ENCODE measurements around the gene REV1. TPM values are rescaled to one million over a fixed set of nuclear protein-coding genes. Genes with fewer than 3 reads are reported as not detected.

The REV1 gene
- total RNA-seq, 1 donor from 2014 or later = 55.3 TPM

DNA sequence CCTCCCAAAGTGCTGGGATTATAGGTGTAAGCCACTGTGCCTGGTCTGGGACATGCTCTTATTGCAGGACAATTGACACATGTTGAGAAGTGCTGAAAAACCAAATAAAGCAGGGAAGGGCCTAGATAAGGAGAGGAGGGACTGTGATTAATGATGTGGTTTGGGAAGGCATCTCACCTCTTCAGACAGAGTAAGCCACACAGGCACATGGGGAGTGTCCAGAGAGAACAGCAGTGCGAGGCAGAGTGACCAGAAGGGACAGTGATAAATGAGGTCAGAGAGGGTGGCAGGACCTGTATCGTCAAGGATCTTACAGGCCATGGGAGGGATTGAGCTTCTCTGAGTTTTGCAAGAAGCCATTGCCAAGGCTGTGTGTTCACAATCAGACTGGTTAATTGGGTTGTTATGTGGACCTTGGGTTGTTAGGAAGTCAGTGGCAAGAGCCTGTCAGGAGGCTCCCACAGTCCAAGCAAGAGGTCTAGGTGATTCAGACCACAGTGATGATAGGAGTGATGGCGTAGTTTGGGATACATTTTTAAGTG, 94.2 kb downstream of the REV1 start:
- H3K9me3 ChIP-seq = no peaks in the 10 kb centered on the region
- H3K27ac ChIP-seq = no peak overlapping the region
- no peak overlapping the region for H3K4me3 ChIP-seq
- ATAC-seq = peak; percentile 46
- TF ChIP-seq, protein P1, sequence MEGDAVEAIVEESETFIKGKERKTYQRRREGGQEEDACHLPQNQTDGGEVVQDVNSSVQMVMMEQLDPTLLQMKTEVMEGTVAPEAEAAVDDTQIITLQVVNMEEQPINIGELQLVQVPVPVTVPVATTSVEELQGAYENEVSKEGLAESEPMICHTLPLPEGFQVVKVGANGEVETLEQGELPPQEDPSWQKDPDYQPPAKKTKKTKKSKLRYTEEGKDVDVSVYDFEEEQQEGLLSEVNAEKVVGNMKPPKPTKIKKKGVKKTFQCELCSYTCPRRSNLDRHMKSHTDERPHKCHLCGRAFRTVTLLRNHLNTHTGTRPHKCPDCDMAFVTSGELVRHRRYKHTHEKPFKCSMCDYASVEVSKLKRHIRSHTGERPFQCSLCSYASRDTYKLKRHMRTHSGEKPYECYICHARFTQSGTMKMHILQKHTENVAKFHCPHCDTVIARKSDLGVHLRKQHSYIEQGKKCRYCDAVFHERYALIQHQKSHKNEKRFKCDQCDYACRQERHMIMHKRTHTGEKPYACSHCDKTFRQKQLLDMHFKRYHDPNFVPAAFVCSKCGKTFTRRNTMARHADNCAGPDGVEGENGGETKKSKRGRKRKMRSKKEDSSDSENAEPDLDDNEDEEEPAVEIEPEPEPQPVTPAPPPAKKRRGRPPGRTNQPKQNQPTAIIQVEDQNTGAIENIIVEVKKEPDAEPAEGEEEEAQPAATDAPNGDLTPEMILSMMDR (IDR thresholded peaks at IDR 0.05) = no peak
- intact Hi-C loops (cut with DNase I) = no loop called here
- H3K27me3 ChIP-seq = no peaks in the 10 kb centered on the region
- no peaks in the 10 kb centered on the region for H3K4me1 ChIP-seq
- H3K36me3 ChIP-seq = peaks cover 98% of the 10 kb centered on the region
- DNase-seq = no peak

DNA sequence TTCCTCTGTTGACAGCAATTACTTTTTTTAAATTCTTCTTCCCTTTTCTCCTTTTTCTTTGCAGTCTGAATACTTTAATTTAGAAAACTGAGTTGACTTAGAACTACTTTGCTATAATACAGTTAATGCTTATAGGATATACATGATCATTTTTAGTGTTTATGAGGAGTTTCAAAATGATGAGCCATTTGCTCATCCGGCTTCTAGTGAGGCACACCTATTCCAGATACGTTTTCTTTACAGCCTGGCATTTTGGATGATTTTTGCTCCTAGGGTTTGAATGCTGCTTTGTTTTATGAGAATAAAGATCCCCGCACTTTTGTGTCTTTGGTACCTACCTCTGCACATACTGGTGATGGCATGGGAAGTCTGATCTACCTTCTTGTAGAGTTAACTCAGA, 99.9 kb downstream of the REV1 start:
- ATAC-seq (no peak), DNase-seq (no peak)
- no peaks in the 10 kb centered on the region for H3K9me3 ChIP-seq
- intact Hi-C loops (cut with DNase I) = no loop called here
- no peaks in the 10 kb centered on the region for H3K27me3 ChIP-seq
- H3K4me1 ChIP-seq = no peaks in the 10 kb centered on the region
- H3K36me3 ChIP-seq = peaks cover 61% of the 10 kb centered on the region
- no peak overlapping the region for H3K4me3 ChIP-seq
- H3K27ac ChIP-seq = no peak overlapping the region
- TF ChIP-seq, protein P1 (IDR thresholded peaks at IDR 0.05) = no peak

DNA sequence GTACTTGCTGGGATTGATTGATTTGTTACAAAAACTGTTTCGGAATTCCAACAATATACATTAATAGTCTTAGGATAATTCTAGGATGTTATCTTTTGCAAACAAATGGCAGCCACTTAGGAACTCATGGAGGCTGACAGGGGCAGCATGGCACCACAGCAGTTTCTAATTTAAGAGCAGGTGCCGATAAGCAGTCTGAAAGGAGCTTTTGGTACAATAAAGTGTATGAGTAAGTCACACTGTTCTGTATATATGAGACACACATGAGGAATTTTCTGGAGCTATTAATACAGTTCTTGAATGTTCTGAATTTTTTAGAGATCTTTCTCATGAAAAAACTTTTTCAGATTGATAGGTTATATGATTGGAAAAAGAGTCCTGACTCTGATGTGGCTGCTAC, 100.4 kb downstream of the REV1 start:
- DNase-seq (no peak), ATAC-seq (no peak)
- Histone ChIP-seq H3K4me1 (no peaks in the 10 kb centered on the region), H3K27ac (no peak overlapping the region), H3K27me3 (no peaks in the 10 kb centered on the region), H3K36me3 (peaks cover 61% of the 10 kb centered on the region), H3K4me3 (no peak overlapping the region), H3K9me3 (no peaks in the 10 kb centered on the region)
- TF ChIP-seq, protein P1 (IDR thresholded peaks at IDR 0.05) = no peak
- intact Hi-C loops (cut with DNase I) = no loop called here

DNA sequence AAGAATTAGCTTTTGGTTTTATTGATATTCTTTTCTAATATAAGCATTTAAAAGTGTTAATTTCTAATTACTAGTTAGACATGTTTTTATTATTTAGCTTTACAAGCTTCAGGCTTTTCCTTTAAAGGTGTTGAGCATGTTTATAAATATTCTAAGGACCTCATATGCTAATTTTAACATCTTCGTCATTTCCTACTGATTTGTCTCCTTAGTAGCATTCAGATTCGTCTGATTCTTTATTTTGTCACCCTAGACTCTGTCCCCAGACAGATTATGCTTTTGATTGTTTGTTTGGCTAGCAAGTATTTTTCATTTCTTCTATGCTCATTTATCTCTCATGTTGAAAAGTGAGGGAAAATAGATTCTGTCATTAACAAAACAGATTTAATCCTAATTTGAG, 100.9 kb downstream of the REV1 start:
- Histone ChIP-seq H3K27me3 (no peaks in the 10 kb centered on the region), H3K27ac (no peak overlapping the region), H3K4me1 (no peaks in the 10 kb centered on the region), H3K9me3 (no peaks in the 10 kb centered on the region), H3K36me3 (peaks cover 59% of the 10 kb centered on the region), H3K4me3 (no peak overlapping the region)
- no peak for ATAC-seq
- intact Hi-C loops (cut with DNase I) = no loop called here
- TF ChIP-seq, protein P1 (IDR thresholded peaks at IDR 0.05) = no peak
- no peak for DNase-seq

DNA sequence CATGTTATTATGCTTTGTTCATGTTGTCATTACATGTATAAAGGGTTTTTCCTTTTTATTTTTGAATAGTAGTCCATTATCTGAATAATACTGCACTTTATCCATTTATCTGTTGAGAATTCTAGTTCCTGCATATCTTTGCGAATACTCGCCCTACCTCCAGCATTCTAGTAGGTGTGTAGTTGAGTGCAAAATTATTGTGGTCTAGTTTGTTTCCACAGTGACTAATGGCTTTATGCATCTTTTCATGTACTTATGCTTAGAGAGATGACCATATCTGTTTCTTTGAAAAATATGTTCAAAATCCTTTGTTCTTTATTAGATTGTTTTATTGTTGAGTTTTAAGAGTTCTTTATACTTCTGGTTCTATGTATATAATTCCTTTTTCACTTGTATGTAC, 103.8 kb downstream of the REV1 start:
- DNase-seq (no peak), ATAC-seq (no peak)
- TF ChIP-seq, protein P1 (IDR thresholded peaks at IDR 0.05) = no peak
- Histone ChIP-seq H3K27me3 (no peaks in the 10 kb centered on the region), H3K4me3 (no peak overlapping the region), H3K36me3 (peaks cover 52% of the 10 kb centered on the region), H3K9me3 (no peaks in the 10 kb centered on the region), H3K27ac (no peak overlapping the region), H3K4me1 (no peaks in the 10 kb centered on the region)
- intact Hi-C loops (cut with DNase I) = no loop called here

DNA sequence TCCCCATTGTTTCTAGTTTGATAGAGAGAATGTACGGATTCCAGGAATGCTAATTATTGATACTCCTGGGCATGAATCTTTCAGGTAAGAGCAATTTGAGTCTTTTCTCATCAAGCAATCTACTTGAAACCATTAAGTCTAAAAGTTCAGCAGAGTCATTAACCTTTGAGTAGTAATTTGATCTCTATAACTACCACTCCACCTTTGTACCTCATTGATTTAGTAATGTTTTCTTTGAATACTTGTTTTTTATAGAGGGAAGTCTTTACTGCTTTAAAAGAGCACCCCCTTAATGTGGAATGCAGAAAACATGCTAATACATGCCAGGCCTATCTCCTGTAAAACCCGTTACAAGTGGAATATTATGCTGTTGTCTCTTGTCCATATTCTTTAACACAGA, 107.7 kb downstream of the REV1 start:
- TF ChIP-seq, protein P1 (IDR thresholded peaks at IDR 0.05) = no peak
- Histone ChIP-seq H3K27me3 (no peaks in the 10 kb centered on the region), H3K9me3 (no peaks in the 10 kb centered on the region), H3K27ac (no peak overlapping the region), H3K4me1 (no peaks in the 10 kb centered on the region), H3K4me3 (no peak overlapping the region), H3K36me3 (peaks cover 78% of the 10 kb centered on the region)
- no peak for DNase-seq
- ATAC-seq = no peak
- intact Hi-C loops (cut with DNase I) = no loop called here

All from upper lobe of right lung (tissue), 1 donor.